GM23248 (cell line): Measurements from ENCODE around the gene HIVEP3. TPM values are rescaled to one million over a fixed set of nuclear protein-coding genes. Genes with fewer than 3 reads are reported as not detected.
A peak's percentile ranks its signal among the peaks of the same experiment; 100 is the strongest.

Experiments used
- DNase-seq: peaks from one replicate; pipeline ENCODE4 v3.0.0-alpha.2; 2015
- H2AFZ ChIP-seq: fragments of 200-600 bp; sonication (generic); 2 replicates; pipeline ENCODE4 v1.6.1; 2016; ENCODE audit warnings: antibody characterized with exemption
- H3F3A ChIP-seq: fragments of 200-600 bp; sonication (generic); 2 replicates; pipeline ENCODE4 v1.6.1; 2016; ENCODE audit warnings: mild to moderate bottlenecking, antibody characterized with exemption, mixed run types; ENCODE audit not compliant: insufficient read depth
- H3K27ac ChIP-seq: fragments of 200-600 bp; sonication (generic); 2 replicates; pipeline ENCODE4 v1.5.1; 2016; ENCODE audit warnings: mild to moderate bottlenecking
- H3K27me3 ChIP-seq: fragments of 200-600 bp; sonication (generic); replicated peaks from 2 replicates; pipeline ENCODE4 v1.6.1; 2016; ENCODE audit warnings: mild to moderate bottlenecking; ENCODE audit not compliant: insufficient read depth
- H3K36me3 ChIP-seq: fragments of 200-600 bp; sonication (generic); 2 replicates; pipeline ENCODE4 v1.6.1; 2016; ENCODE audit warnings: low read depth, mild to moderate bottlenecking
- H3K4me1 ChIP-seq: fragments of 200-600 bp; sonication (generic); 2 replicates; pipeline ENCODE4 v1.6.1; 2016; ENCODE audit warnings: mild to moderate bottlenecking; ENCODE audit not compliant: insufficient read depth
- H3K4me2 ChIP-seq: fragments of 200-600 bp; sonication (generic); one replicate; pipeline ENCODE4 v1.6.1; 2016; ENCODE audit warnings: mild to moderate bottlenecking; ENCODE audit not compliant: unreplicated experiment
- H3K4me3 ChIP-seq: fragments of 200-600 bp; sonication (generic); 2 replicates; pipeline ENCODE4 v1.5.1; 2016; ENCODE audit warnings: mild to moderate bottlenecking
- H3K79me2 ChIP-seq: fragments of 200-600 bp; sonication (generic); 2 replicates; pipeline ENCODE4 v1.6.1; 2016; ENCODE audit warnings: mild to moderate bottlenecking; ENCODE audit not compliant: insufficient read depth
- H3K9ac ChIP-seq: fragments of 200-600 bp; sonication (generic); 2 replicates; pipeline ENCODE4 v1.6.1; 2016; ENCODE audit warnings: mild to moderate bottlenecking
- H3K9me2 ChIP-seq: fragments of 200-600 bp; sonication (generic); 2 replicates; pipeline ENCODE4 v1.6.1; 2016; ENCODE audit warnings: mixed run types, mild to moderate bottlenecking, moderate library complexity; ENCODE audit not compliant: insufficient read depth
- H3K9me3 ChIP-seq: fragments of 200-600 bp; sonication (generic); one replicate; pipeline ENCODE4 v1.6.1; 2017; ENCODE audit warnings: low read depth
- H4K20me1 ChIP-seq: fragments of 200-600 bp; sonication (generic); 2 replicates; pipeline ENCODE4 v1.6.0; 2016; ENCODE audit not compliant: insufficient read depth
- EZH2 ChIP-seq: fragments of 200-600 bp; sonication (generic); IDR thresholded peaks from 2 replicates; pipeline ENCODE4 v1.6.1; 2018; ENCODE audit warnings: antibody characterized with exemption, mild to moderate bottlenecking; ENCODE audit not compliant: insufficient read depth, poor library complexity, severe bottlenecking
- EZH2phosphoT487 ChIP-seq: fragments of 200-600 bp; sonication (generic); IDR thresholded peaks from 2 replicates; pipeline ENCODE4 v1.6.1; 2018; ENCODE audit warnings: antibody characterized with exemption, moderate library complexity, mild to moderate bottlenecking, low read depth; ENCODE audit not compliant: insufficient read depth
- WGBS, 2 experiments: methylation state at CpG; one replicate each; pipeline ENCODE4 v1.1.6; 2015 to 2017; ENCODE audit warnings: low lambda C conversion rate in 2 of 2, low coverage in 1 of 2; ENCODE audit errors: missing lambda C conversion rate in 2 of 2; 5-methylcytosine and 5-hydroxymethylcytosine counted together
- in situ Hi-C: fragments of 300-500 bp; cut with MboI; formaldehyde crosslinking; loops from 2 replicates; pipeline ENCODE4 v1.15.0; 2020
- polyA plus RNA-seq: library from polyadenylated mRNA; unstranded; fragments of >200 nt; fragmentation: Nextera tagmentation; extraction: Ambion mirVana; gene quantifications from 2 replicates; pipeline ENCODE4 v1.2.1, GENCODE V29; 2016
- total RNA-seq: library from RNA; depleted of rRNA; stranded (reverse); fragments of >200 nt; shearing (Covaris generic); gene quantifications from 2 replicates; pipeline ENCODE4 v1.2.3, GENCODE V29; 2014

HIVEP3 gene
- total and polyA plus RNA-seq, 2 experiments from 2014 or later, result 1.7 to 7.2 TPM

DNA sequence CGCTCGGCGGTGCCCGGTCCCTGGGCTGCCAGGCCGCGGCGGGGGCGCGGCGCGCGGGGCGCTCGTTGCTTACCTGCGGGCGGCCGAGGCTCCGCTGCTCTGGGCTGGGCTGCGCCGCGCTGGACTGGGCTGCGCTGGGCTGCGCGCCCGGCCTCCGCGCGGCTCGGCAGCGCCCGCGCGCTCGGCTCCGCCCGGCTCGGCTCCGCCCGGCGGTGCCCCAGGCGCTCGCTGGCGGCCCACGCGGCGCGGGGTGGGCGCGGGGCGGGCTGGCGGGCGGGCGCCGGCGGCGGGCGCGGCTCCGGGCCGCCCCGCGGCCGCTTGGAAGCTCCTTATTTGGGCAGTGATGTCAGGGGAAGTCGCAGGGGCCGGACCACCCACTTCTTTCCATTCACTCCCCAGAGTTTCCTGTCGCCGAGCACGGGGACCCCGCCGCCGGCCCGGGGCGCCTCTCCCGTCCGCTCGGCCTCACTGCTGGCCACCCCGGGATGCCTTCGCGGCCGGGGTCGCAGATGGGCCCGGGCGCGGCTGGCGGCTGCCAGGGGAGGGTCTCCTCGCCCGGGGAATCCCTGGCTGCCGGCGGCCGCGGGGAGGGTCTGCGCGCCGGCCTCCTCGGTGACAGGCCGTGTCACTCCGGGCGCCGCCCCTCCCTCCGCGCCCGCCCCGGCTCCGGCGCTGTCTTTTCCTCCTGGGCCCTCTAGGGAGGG lies 256.5 kb downstream of the HIVEP3 start:
- WGBS, 2 experiments, result 1% methylated on average over 41 to 66 of the region's 105 CpGs
- peak overlapping the region; percentile 69 for H3K27ac ChIP-seq
- no peaks in the 10 kb centered on the region for H3K9me3 ChIP-seq
- peak overlapping the region; percentile 88 for H3K9ac ChIP-seq
- H2AFZ ChIP-seq, result peak overlapping the region; percentile 67
- no peaks in the 10 kb centered on the region for H3K9me2 ChIP-seq
- H3K27me3 ChIP-seq, result no peaks in the 10 kb centered on the region
- in situ Hi-C loops, result no loop called here
- 0 out of 2 replicates have a peak, but pooled peaks cover 4% of the 10 kb centered on the region for H3F3A ChIP-seq
- peak overlapping the region; percentile 91 for H3K4me2 ChIP-seq
- peak overlapping the region; percentile 79 for H3K4me3 ChIP-seq
- TF ChIP-seq EZH2phosphoT487 (no peak), EZH2 (no peak)
- peak; percentile 90 for DNase-seq
- H3K36me3 ChIP-seq, result no peaks in the 10 kb centered on the region
- no peaks in the 10 kb centered on the region for H4K20me1 ChIP-seq
- peaks cover 30% of the 10 kb centered on the region for H3K79me2 ChIP-seq
- peaks cover 14% of the 10 kb centered on the region for H3K4me1 ChIP-seq

DNA sequence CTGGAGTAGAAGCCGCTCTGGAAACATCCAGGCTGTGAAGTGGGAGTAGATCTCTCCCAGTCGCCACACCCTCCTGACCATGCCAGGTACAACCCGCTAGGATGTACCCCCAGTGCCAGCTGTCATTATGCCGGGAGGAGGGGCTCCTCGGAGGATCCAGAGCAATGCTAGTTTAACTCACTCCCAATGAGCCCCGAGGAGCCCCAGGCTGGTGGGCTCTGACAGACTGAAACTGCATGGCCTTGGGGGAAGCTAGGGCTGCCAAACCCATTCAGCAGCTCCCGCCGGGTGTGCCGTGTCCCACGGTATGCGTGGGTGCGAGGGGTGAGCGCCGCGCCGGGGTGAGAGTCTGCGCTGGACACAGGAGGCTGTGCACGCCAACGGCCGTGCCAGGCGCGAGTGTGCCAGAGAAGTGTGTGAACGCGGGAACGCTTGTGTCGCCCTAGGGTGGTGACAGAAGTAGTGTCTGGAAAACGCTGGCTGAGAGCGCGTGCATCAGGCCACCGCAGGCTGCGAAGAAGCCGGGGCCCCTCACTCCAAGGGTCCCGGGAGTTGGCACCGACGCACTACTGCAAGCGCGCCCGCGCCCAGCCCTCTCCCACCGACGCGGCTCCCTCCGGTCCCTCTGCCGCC lies 257.2 kb downstream of the HIVEP3 start:
- in situ Hi-C loops, result no loop called here
- Histone ChIP-seq H3K9me2 (no peaks in the 10 kb centered on the region), H3K27me3 (no peaks in the 10 kb centered on the region), H3K27ac (no peak overlapping the region), H3K9me3 (no peaks in the 10 kb centered on the region), H3K4me1 (peaks cover 14% of the 10 kb centered on the region), H3K4me2 (peak overlapping the region; percentile 91), H3K4me3 (peak overlapping the region; percentile 75), H3K36me3 (no peaks in the 10 kb centered on the region), H3K9ac (peak overlapping the region; percentile 78), H2AFZ (peak overlapping the region; percentile 67; the same call in 1 of the 2 replicates), H3K79me2 (peaks cover 34% of the 10 kb centered on the region), H3F3A (0 out of 2 replicates have a peak, but pooled peaks cover 4% of the 10 kb centered on the region), H4K20me1 (no peaks in the 10 kb centered on the region)
- peak; percentile 58 for DNase-seq
- TF ChIP-seq EZH2 (no peak), EZH2phosphoT487 (no peak)
- WGBS, 2 experiments, result 1% methylated on average over 43 to 44 of the region's 44 CpGs

DNA sequence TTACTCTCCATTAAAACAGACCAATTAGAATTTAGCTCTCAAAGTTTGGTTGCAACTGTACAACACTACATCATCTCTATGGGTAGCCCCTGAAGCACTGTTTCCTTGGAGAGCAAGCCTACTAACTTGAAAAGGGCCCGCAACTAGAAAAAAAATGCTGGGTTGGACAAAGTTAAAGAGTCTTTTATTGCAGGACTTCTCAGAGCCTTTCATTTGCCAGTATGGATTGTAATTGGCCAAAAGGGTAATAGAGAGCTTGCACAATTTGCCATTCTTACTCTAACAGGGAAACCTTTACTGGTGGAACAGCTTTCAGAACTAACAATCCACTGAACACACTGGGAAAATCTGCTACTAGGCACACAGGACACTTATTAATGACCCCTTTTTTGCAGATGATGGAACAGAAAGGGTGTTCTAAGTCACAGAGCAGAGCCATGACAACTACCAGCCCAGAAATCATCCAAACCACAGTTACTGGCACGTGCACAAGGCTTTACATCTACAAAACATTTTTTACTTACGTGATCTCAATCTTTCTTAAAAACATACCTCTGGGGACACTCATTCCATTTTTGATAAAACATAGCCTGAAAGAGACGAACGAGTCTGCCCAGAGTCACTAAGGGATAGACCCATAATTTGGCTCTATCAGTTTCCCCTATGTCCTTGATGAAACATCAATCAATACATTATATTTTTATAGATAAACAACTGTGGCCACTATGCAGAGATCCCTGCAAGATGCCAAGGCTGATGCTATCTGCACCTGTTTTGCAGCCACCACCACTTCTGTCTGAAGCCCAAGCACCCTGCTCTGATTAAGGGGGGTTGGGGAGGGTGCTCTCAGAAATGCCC lies 257.9 kb downstream of the HIVEP3 start:
- H3K4me3 ChIP-seq, result peak overlapping the region; percentile 75
- no peaks in the 10 kb centered on the region for H3K9me3 ChIP-seq
- H3K4me1 ChIP-seq, result peaks cover 14% of the 10 kb centered on the region
- 0 out of 2 replicates have a peak overlapping the region, but pooled peaks have one; percentile 67 for H2AFZ ChIP-seq
- H3K9me2 ChIP-seq, result no peaks in the 10 kb centered on the region
- no peaks in the 10 kb centered on the region for H4K20me1 ChIP-seq
- no peaks in the 10 kb centered on the region for H3K36me3 ChIP-seq
- peaks cover 34% of the 10 kb centered on the region for H3K79me2 ChIP-seq
- peak; percentile 24 for DNase-seq
- WGBS, 2 experiments, result 54 to 56% methylated on average over 5 of the region's 5 CpGs
- TF ChIP-seq EZH2phosphoT487, result no peak
- no peak for TF ChIP-seq EZH2
- H3F3A ChIP-seq, result 0 out of 2 replicates have a peak, but pooled peaks cover 4% of the 10 kb centered on the region
- peak overlapping the region; percentile 78 for H3K9ac ChIP-seq
- H3K27me3 ChIP-seq, result no peaks in the 10 kb centered on the region
- peak overlapping the region; percentile 91 for H3K4me2 ChIP-seq
- H3K27ac ChIP-seq, result no peak overlapping the region
- in situ Hi-C loops, result no loop called here

DNA sequence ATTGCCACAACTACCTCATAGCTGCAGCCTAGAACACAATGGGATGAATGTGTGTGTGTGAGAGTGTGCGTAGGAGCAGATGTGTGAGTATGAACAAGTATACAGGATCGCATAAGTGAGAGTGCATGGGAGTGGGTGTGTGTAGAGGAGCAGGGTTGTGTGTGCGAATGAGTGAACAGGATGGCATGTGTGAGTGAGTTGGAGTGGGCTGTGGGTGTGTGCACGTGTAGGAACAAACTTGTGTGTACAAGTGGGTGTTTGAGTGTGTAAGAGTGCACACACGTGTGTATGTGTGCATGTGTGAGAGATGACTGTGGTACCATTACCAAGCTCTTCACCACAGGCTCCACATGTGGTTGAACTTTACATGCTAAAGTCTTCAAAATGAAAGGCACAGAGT lies 258.8 kb downstream of the HIVEP3 start:
- no peaks in the 10 kb centered on the region for H3K9me3 ChIP-seq

More for the DNA sequence above, 258.8 kb downstream of the HIVEP3 start:
- Histone ChIP-seq H3K4me3 (no peak overlapping the region), H3K36me3 (no peaks in the 10 kb centered on the region), H3K4me1 (peaks cover 11% of the 10 kb centered on the region), H3F3A (0 out of 2 replicates have a peak, but pooled peaks cover 4% of the 10 kb centered on the region), H3K79me2 (peaks cover 38% of the 10 kb centered on the region), H3K27ac (no peak overlapping the region), H3K9ac (no peak overlapping the region), H2AFZ (no peak overlapping the region), H3K27me3 (no peaks in the 10 kb centered on the region), H4K20me1 (no peaks in the 10 kb centered on the region), H3K4me2 (no peak overlapping the region), H3K9me2 (no peaks in the 10 kb centered on the region)
- 98 to 99% methylated on average over 5 of the region's 5 CpGs for WGBS, 2 experiments
- in situ Hi-C loops, result no loop called here
- no peak for DNase-seq
- TF ChIP-seq EZH2phosphoT487 (no peak), EZH2 (no peak)
